Measurements from ENCODE around the gene CYP2C18.

- no peak for TF ChIP-seq SMC3 (conservative IDR thresholded peaks at IDR 0.05; ENCODE audit: poor library complexity)
- TF ChIP-seq, protein P1, sequence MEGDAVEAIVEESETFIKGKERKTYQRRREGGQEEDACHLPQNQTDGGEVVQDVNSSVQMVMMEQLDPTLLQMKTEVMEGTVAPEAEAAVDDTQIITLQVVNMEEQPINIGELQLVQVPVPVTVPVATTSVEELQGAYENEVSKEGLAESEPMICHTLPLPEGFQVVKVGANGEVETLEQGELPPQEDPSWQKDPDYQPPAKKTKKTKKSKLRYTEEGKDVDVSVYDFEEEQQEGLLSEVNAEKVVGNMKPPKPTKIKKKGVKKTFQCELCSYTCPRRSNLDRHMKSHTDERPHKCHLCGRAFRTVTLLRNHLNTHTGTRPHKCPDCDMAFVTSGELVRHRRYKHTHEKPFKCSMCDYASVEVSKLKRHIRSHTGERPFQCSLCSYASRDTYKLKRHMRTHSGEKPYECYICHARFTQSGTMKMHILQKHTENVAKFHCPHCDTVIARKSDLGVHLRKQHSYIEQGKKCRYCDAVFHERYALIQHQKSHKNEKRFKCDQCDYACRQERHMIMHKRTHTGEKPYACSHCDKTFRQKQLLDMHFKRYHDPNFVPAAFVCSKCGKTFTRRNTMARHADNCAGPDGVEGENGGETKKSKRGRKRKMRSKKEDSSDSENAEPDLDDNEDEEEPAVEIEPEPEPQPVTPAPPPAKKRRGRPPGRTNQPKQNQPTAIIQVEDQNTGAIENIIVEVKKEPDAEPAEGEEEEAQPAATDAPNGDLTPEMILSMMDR (IDR thresholded peaks at IDR 0.05; ENCODE audit: poor library complexity, severe bottlenecking) = no peak
Measured at GRCh38 chr10:94678475-94678874, 5.1 kb upstream of the CYP2C18 start.
